HG02588 (cell line): Measurements from ENCODE around the gene SLC24A4.

ENCODE experiments used
- ATAC-seq: cut with Tn5 transposase; IDR thresholded peaks from one replicate; pipeline ENCODE4 v1.9.1; 2021; ENCODE audit warnings: mild to moderate bottlenecking, moderate library complexity; ENCODE audit not compliant: unreplicated experiment

Gene SLC24A4

GRCh38 chr14:92316176-92316575 is 6.8 kb upstream of the SLC24A4 start:
- ATAC-seq: no peak

DNA sequence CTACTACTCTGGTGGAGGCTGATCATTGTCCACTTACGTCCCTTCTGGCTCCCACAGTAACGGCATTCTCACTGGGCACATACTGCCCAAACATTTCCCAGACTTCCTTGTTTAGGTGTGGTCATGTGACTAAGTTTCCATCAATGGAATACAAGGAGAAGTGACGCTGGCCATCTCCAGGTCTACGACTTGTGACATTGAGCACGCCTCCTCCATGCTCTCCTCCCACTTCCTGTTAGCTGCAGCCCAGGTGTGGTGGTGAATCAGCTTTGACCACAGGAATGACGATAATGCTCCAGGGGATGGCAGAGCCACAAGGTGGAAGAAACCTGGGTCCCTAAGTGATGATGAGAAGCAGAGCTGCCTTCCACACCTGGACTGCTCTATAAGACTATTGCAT is 6.0 kb upstream of the SLC24A4 start:
- no peak for ATAC-seq

- no peak for ATAC-seq
These were observed 5.5 kb upstream of the SLC24A4 start for GRCh38 chr14:92317511-92317910.

- no peak for ATAC-seq
These were observed 1.3 kb upstream of the SLC24A4 start for GRCh38 chr14:92321701-92322100.

DNA sequence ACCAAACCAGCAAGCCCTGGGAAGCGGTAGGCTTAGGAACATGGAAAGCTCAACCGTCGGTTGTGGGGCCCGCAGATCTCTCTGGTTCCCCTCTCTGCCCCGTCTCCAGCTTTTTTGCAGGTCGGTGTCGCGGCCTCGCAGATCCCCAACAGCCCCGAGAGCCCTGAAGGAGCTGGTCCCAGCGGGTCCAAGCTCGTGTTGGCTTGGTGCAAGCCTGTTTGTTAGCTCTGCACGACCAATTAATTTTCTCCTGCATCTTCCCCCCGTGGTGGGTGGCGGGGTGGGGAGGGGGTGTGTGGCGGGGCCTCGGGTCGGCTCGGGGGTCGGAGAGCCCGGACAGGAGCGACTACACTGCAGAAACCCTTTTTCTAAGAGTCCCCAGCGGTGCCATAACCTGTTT is 449 bp upstream of the SLC24A4 start:
- no peak for ATAC-seq

DNA sequence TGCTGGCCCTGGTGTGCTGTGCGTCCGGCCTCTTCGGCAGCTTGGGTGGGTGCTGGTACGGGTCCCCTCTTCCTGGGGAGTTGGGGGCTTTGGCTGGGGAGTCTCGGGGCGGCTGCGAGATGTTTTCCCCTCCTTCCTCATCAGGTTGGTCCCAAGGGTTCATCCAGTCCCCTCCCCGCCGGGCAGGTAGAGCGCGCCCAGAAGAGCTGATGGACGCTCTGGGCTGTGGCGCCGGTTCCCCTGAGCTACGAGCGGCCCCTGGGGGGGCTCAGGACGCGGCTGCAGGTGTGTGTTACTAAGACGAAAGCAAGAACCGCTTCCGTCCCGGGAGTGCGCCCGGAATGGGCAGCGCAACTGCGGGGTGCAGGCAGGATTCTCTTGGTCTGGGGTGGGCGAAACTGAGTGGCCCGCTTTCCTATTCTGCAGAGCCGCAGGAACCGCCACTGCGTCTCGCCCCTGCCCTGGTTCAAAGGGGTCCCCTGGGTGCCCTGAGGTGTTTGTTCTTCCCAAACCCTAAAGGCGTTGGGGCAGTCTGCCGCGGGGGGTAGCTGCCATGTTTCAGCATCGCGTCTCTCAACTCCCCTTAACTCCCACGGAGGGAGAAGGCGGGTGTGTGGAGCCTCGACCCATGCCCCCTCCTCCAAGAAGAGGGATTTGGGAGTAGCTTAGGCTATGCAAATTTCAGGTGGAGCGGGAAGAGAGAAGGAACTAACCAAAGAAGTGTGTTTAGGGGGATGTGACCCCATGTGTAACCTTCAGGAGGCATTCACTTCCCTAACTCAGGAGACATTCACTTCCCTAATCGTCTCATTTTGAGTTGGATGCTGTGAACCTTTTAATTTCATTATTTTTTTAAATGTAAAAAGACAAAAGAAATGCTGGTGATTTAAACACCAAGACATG is 1.2 kb downstream of the SLC24A4 start:
- no peak for ATAC-seq

GRCh38 chr14:92325835-92326234 is 2.9 kb downstream of the SLC24A4 start:
- no peak for ATAC-seq

GRCh38 chr14:92328664-92329255 is 5.8 kb downstream of the SLC24A4 start:
- ATAC-seq: no peak

DNA sequence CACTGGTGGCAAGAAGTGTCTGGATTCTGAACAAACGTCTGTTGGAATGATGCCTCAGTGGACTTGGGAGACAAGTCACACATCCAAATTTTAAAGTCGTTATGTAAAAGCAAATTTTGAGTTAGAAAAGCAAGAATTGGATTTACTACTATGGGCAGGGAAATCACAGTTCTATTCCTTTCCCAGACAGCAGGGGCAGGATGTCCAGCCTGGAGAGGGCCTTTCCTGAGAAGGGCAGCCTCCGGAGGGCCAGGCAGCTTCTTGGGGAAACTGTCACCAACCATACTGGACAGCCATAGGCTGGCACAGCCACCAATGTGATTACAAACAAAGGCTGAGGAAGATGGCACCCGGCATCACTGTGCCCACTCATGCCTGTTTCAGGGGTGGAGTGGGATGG is 11.1 kb downstream of the SLC24A4 start:
- ATAC-seq: no peak

GRCh38 chr14:92336363-92336762 is 13.4 kb downstream of the SLC24A4 start:
- no peak for ATAC-seq

- ATAC-seq: no peak
These were observed 16.5 kb downstream of the SLC24A4 start for GRCh38 chr14:92339426-92339825.

DNA sequence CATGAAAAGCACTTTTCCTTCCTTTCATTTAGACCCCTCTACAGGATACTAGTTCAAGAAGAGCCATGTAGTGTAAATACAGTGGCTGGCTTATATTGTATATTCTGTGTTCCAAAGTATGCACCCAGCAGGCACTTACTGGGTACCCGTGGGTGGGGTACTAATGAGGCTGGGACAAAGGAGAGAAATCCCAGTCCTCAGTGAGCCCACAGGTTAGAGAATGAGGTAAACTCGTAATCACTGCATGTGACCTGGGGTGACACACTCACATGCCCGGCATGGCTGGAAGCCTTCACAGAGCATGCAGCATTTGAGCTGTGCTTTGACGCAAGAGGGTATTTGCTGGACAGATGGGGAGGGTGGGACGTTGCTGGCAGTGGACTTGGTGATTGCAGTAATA is 17.1 kb downstream of the SLC24A4 start:
- ATAC-seq: no peak

- no peak for ATAC-seq
These were observed 18.0 kb downstream of the SLC24A4 start for GRCh38 chr14:92340931-92341330.

DNA sequence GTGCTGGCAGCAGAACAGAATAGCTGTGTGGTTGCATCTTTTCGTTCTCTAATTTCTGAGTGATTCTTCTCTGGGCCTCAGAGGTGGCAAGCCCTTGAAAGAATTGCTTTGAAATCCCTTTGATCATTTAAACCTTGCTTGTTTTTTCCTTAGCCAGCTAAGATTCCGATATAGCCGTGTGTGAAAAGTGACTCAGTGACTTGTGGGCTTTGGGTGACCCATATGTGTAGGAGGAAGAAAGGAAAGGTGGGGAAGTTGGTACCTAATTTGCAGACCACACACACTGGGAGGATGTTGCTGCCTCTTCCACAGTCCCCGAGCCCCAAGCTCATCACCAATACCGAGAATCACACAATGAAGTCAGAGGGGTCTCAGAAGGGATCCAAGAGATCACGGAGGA is 18.8 kb downstream of the SLC24A4 start:
- no peak for ATAC-seq

DNA sequence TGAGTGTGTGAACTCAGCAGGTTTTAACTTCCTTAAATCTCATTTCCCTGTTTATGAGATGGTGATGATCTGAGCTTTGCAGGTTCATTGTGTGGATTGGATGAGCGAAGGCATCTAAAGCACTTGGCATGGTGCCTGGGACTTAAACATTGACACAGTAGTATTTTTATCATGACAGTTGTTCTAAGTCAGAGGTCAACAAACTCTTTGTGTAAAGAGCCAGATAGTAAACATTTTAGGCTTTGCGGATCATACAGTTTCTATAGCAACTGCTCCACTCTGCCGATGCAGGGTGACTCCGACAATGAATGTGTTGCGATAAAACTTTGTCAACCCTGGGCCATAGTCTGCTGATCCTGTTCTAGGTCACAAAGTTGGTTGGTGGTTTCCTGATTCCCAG is 25.2 kb downstream of the SLC24A4 start:
- ATAC-seq: no peak

DNA sequence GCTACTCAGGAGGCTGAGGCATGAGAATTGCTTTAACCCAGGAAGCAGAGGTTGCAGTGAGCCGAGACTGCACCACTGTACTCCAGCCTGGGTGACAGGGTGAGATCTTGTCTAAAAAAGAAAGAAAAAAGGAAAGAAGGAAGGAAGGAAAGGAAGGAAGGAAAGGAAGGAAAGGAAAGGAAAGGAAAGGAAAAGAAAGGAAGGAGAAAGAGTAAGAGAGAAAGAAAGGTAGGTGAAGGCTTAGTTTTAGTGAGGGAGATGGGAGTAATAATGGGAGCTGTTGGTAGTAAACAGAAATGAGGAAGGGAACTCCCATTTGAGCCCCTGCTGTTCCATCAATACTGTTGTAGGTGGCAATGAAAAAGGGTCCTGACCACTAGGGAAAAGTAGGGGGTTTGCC is 28.8 kb downstream of the SLC24A4 start:
- ATAC-seq: no peak

- no peak for ATAC-seq
These were observed 29.4 kb downstream of the SLC24A4 start for GRCh38 chr14:92352158-92352985.

DNA sequence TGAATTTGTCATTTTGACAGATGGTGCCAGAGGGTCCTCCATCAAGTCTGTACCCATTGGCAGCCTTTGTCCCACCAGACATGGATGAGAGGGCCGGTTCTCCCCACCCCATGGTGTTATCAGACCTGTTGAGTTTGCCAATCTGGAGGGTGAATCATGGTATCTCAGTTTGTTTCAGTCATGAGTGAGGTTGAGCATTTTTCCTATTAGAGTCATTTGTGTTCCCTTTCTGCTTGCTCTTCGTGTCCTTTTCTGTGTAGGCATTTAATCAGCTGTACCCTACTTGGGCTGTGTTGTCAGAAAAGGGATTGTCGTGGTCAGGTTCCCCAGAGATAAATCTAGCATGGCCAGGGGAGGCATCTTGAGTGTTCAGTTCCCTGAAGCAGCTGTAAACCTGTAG is 30.5 kb downstream of the SLC24A4 start:
- no peak for ATAC-seq

DNA sequence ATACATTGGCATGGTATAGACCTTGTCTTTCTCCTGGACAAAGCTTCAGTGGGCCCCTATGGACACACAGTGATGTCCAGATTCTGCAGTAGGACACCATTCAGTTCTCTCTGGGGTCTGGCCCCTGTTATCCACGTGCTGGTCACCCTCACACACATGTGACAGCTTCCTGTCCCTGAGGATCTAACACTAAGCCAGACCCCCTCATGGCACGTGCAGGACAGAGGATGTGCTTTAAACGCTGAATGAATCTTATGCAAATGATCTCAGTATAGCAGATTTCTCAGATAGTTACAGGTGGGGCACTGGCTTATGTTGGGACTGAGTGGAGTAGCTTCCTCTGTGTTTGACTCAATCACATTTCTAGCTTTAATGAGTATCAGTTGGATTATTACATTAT is 33.7 kb downstream of the SLC24A4 start:
- ATAC-seq: no peak

DNA sequence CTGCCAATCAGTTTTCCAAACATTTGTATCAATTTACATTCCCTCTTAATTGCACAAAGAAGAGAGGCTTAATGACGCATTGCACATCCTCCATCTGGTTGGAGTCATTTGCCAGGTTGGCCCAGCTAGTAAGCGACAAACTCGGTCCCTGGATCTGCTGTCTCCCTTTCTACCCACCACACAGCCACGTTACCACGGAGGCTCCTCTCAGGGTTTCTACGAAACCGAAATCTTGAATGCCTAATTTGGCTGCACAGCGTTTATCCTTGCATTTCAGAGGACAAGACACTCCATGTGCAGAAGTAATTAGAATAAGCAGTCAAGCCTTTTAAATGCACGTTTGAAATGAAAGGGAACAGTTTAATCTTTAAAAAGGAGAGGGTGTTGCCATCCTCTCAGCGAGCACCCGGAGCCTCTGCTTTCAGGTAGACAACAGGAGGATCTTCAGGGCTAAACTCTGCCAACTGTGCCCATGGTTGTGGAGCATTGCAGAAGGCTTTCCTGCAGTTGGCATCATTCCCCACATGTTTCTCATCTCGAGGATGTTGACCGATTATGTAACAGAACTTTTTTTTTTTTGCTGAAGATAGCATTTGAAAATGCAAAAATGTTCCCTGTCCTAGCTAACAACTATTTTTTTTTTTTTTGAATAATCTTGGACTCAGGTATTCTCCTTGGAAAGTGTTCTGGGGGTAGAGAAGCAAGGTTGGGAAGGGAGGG is 37.8 kb downstream of the SLC24A4 start:
- no peak for ATAC-seq

GRCh38 chr14:92362781-92363235 is 39.8 kb downstream of the SLC24A4 start:
- ATAC-seq: no peak
